C4-2B (cell line): ENCODE measurements around the gene CCT5.
A peak's percentile ranks its signal among the peaks of the same experiment; 100 is the strongest.

ENCODE experiments used
- H3K27ac ChIP-seq: fragments of 450-650 bp; 2 replicates; pipeline ENCODE4 v1.5.1; 2017
- CTCF ChIP-seq: fragments of 450-650 bp; conservative IDR thresholded peaks from 2 replicates; pipeline ENCODE4 v1.5.1; 2017; ENCODE audit warnings: mild to moderate bottlenecking
- ZFX ChIP-seq: fragments of 450-650 bp; IDR thresholded peaks from 2 replicates; pipeline ENCODE4 v1.6.1; 2017

Gene CCT5

GRCh38 chr5:10249948-10250805, at the start of gene CCT5:
TSS of gene CCT5 (plus strand) at chr5:10250280. CDS start at chr5:10250341, 61 bp downstream.
- peak within 1 kb of the TSS; percentile 95 for H3K27ac ChIP-seq
- TF ChIP-seq CTCF (no peak), ZFX (peak; percentile 73)

GRCh38 chr5:10201223-10201868, 48.7 kb upstream of the CCT5 start:
- TF ChIP-seq CTCF (peak; percentile 57), ZFX (no peak)
- H3K27ac ChIP-seq, result no peak overlapping the region

GRCh38 chr5:10202089-10202910, 47.8 kb upstream of the CCT5 start:
- H3K27ac ChIP-seq, result no peak overlapping the region
- TF ChIP-seq CTCF (no peak), ZFX (no peak)

GRCh38 chr5:10209004-10209403, 41.1 kb upstream of the CCT5 start:
- no peak overlapping the region for H3K27ac ChIP-seq
- no peak for TF ChIP-seq ZFX
- TF ChIP-seq CTCF, result no peak

GRCh38 chr5:10213316-10213715, 36.8 kb upstream of the CCT5 start:
- no peak overlapping the region for H3K27ac ChIP-seq
- TF ChIP-seq ZFX, result no peak
- no peak for TF ChIP-seq CTCF

GRCh38 chr5:10214041-10214440, 36.0 kb upstream of the CCT5 start:
- TF ChIP-seq CTCF (no peak), ZFX (no peak)
- no peak overlapping the region for H3K27ac ChIP-seq
